HG02642 (cell line): ENCODE data around the gene C5orf24.
"Not testable (repeated sequence)": the region's sequence is repeated elsewhere in the genome, so short reads cannot be mapped to it uniquely, and the experiment has no call there.

ENCODE experiments used
- ATAC-seq: cut with Tn5 transposase; IDR thresholded peaks from one replicate; pipeline ENCODE4 v1.9.1; 2021; ENCODE audit warnings: mild to moderate bottlenecking; ENCODE audit not compliant: unreplicated experiment, poor library complexity

Gene C5orf24

GRCh38 chr5:134851307-134851923 lies 5.6 kb downstream of the C5orf24 start:
- ATAC-seq = no peak

GRCh38 chr5:134856465-134856864 lies 10.7 kb downstream of the C5orf24 start:
- ATAC-seq = not testable (repeated sequence)

- ATAC-seq = no peak
These were observed 11.6 kb downstream of the C5orf24 start for GRCh38 chr5:134857401-134857800.

GRCh38 chr5:134864707-134865106 lies 18.9 kb downstream of the C5orf24 start:
- ATAC-seq = no peak

- no peak for ATAC-seq
These were observed 27.7 kb downstream of the C5orf24 start for GRCh38 chr5:134873494-134873893.

- ATAC-seq = peak; percentile 84
These were observed 28.4 kb downstream of the C5orf24 start, which contains the start of gene TXNDC15 for GRCh38 chr5:134873987-134874830. Gene TXNDC15, plus strand, starts transcription at chr5:134874371. Its CDS starts 57 bp downstream, at chr5:134874428.

GRCh38 chr5:134874831-134875655 lies 29.3 kb downstream of the C5orf24 start:
- ATAC-seq = peak; percentile 27

GRCh38 chr5:134877159-134877558 lies 31.4 kb downstream of the C5orf24 start:
- ATAC-seq = no peak

GRCh38 chr5:134878403-134878802 lies 32.6 kb downstream of the C5orf24 start:
- ATAC-seq = no peak

- no peak for ATAC-seq
These were observed 33.7 kb downstream of the C5orf24 start for GRCh38 chr5:134879456-134879855.

- ATAC-seq = not testable (repeated sequence)
These were observed 35.2 kb downstream of the C5orf24 start for GRCh38 chr5:134880937-134881336.

GRCh38 chr5:134881711-134882110 lies 35.9 kb downstream of the C5orf24 start:
- not testable (repeated sequence) for ATAC-seq

- ATAC-seq = no peak
These were observed 41.9 kb downstream of the C5orf24 start for GRCh38 chr5:134887593-134888159.

- no peak for ATAC-seq
These were observed 43.6 kb downstream of the C5orf24 start for GRCh38 chr5:134889335-134889734.

- ATAC-seq = no peak
These were observed 45.7 kb downstream of the C5orf24 start for GRCh38 chr5:134891473-134891872.

- ATAC-seq = no peak
These were observed 46.5 kb downstream of the C5orf24 start for GRCh38 chr5:134892282-134892681.

- no peak for ATAC-seq
These were observed 47.2 kb downstream of the C5orf24 start for GRCh38 chr5:134892926-134893325.

GRCh38 chr5:134893748-134894505 lies 48.2 kb downstream of the C5orf24 start:
- no peak for ATAC-seq

GRCh38 chr5:134902071-134902801 lies 56.5 kb downstream of the C5orf24 start:
- ATAC-seq = no peak
